NCI-H82 (cell line): ENCODE results near the gene UIMC1.
A peak's percentile ranks its signal among the peaks of the same experiment; 100 is the strongest.
"Not testable (repeated sequence)": the region's sequence is repeated elsewhere in the genome, so short reads cannot be mapped to it uniquely, and the experiment has no call there.

Experiments
- DNase-seq: peaks from one replicate; lab custom pipeline; 2025; lab: John Stamatoyannopoulos, UW

UIMC1 gene

DNA sequence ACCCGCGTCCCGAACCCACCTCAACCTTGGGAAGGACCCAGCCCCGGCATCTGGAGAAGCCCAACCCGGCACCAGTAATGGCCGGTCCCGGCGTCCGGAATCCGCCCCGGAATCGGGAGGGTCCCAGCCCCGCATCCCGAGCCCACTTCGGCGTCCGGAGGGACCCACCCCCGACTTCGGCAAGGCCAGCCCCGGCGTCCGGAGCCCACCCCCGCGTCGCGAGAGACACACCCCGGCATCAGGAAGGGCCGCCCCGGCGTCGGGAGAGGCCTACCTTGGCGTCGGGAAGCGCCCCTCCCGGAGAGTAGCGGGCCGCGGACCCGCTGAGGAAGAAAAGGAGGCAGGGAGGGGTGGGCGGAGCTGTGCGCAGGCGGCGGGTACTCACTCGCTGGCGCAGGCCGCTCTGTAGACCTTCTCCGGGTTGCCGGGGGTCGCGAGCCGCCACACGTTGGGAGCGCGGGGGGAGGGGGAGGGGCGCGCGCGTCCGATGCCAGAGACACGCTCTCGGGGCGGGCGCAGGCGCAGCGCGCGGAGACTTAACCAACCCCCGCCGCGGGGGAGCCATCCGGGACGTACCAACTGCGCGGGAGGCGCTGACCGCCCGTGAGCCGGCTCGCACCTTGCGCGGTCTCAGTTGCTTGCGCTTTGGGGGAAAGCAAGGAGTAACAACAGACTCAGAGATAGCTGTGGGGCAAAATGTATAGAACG is at the start of gene UIMC1:
Gene UIMC1, minus strand, starts transcription at position 515 of the 708 bp plus-strand sequence. CDS start 24,164 bp downstream, outside the sequence.
- peak; percentile 94 for DNase-seq

DNA sequence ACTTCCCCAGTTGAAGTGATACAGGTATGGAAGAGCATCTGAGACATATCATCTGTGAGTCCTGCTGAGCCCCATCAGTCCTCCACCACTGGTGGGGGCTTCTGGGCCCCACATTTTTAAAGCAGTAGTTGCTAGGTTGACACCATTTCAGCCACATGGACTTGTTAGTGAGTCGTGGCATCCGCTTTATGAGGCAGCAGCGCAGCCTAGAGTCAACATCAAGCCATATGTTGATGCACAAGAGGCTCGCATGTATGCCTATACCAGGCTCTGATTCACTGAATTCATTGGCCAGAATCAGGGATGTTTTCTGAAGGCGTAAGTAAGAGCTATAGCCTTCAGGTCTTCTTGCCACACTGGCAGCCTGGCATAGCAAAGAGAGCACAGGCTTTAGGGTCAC is 42.7 kb upstream of the UIMC1 start:
- DNase-seq: no peak

DNA sequence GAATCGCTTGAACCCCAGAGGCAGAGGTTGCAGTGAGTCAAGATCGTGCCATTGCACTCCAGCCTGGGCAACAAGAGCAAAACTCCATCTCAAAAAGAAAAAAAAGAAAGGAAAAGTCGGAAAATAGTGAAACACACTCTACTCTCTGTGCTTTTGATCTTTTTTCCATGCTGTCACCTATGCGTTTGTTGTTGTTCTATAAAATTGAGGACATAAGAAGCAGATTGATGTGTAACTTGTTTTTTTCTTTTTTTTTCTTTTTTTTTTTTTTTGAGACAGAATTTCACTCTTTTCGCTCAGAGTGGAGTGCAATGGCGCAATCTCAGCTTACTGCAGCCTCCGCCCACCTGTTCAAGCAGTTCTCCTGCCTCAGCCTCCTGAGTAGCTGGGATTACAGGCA is 42.0 kb upstream of the UIMC1 start:
- DNase-seq: not testable (repeated sequence)

DNA sequence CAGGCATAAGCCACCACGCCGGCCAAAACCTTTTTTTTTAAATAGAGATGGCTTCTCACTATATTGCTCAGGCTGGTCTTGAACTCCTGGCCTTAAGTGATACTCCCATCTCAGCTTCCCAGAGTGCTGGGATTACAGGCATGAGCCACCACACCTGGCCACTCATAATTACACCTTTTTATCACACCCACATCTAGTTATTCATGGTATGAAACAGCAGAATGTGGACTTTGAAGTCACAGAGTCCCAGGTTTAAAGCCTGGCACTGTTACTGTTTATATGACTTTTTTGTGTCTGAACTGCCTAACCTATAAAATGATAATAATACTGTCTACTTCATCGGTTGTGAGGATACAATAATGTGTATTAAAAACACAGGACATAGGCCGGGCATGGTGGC is 39.1 kb upstream of the UIMC1 start:
- DNase-seq: no peak

DNA sequence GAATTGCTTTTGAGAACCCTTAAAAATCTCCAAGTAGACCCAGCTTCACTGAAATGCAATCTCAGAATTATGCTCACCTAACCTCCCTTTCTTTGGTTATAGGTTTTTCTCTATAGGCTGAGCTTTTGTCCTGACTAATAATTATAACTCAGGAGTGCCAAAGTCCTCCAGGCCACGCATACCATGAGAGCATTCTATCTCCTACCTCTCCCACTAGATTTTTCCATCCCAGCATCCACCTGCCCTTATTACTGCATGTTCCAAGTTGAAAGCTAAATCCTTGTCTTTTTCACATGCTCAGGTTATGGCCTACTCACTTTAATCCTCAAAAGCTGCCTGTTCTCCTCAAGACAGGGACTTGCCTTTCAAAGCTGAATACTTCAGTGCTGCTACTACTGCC is 38.1 kb upstream of the UIMC1 start:
- DNase-seq: no peak

DNA sequence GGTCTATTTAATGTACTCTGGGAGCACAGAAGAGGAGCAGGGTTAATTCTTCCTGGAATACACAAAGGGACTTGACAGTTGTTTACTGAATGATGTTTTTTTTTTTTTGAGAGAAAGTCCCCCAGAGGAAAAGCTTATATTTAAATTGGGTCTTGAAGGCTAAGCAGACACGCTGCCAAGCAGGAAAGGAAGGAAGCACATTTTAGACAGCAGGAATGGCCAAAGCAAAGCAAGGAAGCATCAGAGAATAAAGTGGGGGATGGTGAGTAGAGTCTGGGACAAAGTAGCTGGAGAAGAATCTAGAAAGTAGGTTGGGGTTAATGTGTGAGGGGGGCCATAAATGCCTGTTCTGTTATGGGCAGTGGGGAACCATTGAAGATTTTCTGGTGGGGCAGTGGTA is 37.4 kb upstream of the UIMC1 start:
- DNase-seq: no peak

DNA sequence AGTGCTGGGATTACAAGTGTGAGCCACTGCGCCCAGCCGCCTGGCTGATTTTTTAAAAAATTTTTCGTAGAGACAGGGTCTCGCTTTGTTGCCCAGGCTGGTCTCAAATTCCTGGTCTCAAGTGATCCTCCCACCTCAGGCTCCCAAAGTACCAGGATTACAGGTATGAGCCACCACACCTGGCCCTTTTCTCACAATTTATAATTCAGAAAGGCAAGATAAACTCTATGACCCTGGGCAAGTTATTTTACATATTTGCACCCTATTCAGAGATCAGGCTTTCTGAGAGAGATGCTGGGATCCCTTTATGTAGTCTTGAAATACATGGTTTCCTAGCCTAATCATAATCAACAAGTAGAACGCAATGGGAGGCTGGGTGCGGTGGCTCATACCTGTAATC is 36.5 kb upstream of the UIMC1 start:
- no peak for DNase-seq

DNA sequence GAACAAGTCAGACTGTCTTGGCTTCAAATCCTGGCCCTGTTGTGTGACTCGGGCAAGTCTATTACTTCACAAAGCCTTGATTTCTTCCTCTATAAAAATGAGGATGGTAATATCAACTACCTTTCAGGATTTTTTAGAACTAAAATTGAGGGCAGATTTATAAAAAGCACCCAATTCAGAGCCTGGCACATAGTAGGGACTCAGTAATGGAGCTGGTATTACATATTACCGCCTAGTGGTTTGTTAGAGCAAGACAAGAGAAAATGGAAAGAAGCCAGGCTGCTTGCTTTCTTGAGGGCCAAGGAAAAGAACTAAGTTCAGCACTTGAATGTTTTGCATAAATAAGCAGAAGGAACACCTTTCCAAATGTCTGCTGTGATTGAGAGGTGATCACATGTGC is 35.4 kb upstream of the UIMC1 start:
- no peak for DNase-seq

DNA sequence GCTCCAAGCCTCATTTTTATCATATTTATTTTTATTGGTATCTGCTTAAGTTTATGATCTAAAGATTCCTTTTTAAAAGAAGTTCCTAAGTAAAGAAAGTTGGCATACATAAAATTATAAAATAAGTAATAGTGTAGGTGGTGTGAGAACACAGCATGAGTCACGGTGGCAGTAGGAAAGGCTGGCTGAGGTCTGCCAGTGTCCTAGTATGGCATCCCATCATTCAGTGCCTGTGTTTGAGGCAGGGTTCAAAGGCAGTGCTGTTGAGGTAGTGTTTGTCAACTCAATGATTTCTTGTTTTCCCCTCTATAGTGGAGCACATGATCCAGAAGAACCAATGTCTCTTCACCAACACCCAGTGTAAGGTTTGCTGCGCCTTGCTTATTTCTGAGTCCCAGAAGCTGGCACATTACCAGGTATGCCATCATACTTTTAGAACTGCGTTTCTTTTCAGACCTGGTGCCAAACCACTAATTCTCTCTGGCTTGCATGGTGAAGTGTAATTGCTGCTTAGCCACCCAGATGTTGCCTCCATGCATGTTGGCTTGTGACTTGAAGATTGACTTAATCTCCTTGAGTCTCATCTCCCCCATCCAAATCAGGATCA is 34.3 kb upstream of the UIMC1 start:
- DNase-seq: no peak

DNA sequence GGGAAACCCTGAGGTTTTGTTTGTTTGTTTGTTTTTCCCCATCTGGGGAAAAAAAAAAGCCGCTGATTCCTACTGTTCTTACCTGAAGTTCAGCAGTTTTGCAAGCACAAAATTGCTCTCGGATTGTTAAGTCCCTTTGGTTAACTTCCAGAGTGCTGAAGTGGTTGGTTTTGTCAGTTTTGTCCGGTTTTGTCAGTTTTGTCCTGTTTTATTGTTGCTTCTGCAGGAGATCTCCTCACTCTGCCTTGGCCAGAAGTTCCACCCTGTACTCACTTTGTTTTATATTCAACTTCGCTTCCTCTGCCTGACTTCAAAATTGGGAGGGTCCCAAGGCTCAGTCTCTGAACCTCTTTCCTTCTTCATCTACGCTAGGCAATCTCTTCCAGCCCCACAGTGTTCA is 30.3 kb upstream of the UIMC1 start:
- DNase-seq: no peak

DNA sequence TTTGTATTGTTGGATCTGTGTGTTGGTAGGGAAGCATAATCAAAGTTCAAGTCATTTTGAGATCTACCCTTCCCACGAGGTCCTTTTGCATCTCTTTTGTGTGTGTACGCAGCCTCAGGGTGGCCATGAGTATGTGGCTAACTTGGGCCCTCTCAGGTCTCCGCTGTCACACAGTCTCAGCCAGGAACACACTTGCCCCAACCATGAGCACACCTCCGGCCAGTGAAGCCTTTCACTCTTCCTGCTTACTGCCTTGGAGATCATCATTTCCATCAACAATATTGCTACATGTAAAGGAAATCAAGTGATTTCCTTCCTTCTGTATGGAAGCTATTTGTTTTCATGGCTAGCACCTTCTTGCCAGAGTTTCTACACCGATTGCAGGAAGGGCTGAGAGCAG is 29.9 kb upstream of the UIMC1 start:
- no peak for DNase-seq

DNA sequence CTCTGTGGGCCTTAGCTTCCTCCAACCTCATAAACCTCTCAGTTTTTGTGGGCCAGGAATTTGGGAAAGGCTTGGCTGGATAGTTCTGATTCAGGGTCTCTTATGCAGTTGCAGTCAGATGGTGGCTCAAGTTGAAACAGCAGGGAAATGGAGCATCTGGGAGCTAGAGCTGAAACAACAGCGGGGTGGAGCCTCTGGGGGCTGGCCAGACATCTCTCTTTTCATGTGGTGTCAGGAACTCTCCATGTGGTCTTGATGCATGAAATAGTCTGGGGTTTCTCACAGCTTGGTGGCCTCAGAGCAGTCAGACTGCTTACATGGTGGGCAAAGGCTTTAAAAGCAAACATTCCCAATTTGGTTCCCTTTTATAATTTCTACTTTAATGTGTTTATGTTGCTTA is 29.4 kb upstream of the UIMC1 start:
- DNase-seq: peak; percentile 61

DNA sequence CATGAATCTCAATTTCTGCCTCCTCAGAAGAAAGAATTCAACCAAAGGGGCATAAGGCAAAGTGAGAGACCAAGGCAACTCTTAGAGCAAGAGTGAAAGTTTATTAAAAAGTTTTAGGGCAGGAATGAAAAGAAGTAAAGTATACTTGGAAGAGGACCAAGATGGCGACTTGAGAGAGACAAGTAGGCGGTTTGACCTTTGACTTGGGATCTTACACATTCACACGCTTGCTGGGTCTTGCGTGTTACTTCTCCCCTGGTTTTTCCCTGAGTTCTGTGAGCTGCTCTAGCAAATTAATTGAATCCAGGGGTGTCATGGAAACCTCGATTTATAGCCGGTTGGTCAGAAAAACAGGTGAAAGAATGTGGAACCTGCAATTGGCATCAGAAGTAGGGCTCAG is 22.9 kb upstream of the UIMC1 start:
- DNase-seq: no peak

DNA sequence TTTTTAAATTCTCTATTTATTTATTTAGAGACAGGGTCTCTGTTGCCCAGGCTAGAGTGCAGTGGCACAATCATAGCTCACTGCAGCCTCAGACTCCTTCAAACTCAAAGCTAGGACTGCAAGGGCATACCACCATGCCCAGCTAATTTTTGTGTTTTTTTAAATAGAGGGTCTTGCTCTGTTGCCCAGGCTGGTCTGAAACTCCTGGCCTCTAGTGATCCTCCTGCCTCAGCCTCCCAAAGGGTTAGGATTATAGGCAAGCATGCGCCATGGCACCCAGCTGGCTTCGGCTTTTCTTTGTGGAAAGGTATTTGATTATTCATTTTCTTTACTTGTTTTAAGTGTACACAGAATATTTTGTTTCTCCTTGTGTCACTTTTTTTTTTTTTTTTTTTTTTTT is 21.1 kb upstream of the UIMC1 start:
- no peak for DNase-seq

DNA sequence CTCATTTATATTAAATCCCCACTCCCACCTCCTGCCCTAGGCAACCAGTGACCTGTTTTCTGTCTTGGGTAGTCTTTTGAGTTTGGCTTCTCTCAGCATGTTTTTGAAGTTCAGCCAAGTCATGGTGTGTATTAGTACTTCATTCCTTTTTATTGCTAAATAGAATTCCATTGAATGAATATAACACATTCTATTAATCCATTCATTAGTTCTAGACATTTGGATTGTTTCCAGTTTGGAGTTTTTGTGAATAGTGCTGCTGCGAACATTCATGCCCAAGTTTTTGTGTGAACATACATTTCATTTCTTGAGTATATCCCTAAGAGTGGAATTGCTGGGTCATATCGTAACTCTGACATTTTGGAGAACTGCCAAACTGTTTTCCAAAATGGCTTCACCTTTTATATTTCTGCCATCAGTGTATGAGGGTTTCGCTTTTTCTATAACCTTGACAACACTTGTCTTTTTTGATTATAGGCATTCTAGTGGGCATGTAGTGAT is 18.6 kb upstream of the UIMC1 start:
- DNase-seq: no peak

DNA sequence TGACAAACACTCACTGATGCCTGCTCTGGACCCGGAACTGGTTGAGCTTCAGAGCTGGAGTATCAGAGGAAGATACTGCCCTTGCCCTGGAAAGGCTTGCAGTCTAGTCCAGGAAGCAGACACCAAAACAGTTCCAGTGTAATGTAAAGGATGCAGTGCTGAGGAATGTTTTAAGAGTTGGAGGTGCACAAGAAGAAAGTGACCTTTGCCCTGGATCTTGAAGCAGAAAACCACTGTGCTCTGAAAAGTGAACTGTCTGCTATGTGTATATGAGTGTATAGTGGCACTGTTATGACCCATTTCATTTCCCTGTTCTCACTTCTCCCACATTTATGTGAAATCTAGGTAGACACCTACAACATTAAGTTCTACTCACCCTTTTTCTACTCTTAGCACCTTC is 18.0 kb upstream of the UIMC1 start:
- no peak for DNase-seq

DNA sequence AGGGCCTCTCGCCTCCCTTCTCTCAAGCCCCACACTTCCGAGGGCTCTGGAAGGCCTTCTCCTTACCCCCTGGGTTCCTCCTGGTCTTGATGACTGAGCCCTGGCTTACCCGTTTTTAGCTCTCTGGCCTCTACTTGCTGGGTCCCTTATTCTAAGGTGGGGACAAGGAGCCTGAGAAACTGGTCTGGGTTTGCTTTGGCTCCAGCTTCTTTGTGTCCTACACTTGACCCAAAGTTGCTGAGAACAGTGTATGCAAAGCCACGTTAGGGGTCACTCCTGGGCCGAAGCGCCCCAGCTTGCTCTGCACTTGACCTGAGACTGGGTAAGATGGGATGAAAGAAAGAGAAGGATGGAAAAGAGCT is 16.7 kb upstream of the UIMC1 start:
- DNase-seq: peak; percentile 26

DNA sequence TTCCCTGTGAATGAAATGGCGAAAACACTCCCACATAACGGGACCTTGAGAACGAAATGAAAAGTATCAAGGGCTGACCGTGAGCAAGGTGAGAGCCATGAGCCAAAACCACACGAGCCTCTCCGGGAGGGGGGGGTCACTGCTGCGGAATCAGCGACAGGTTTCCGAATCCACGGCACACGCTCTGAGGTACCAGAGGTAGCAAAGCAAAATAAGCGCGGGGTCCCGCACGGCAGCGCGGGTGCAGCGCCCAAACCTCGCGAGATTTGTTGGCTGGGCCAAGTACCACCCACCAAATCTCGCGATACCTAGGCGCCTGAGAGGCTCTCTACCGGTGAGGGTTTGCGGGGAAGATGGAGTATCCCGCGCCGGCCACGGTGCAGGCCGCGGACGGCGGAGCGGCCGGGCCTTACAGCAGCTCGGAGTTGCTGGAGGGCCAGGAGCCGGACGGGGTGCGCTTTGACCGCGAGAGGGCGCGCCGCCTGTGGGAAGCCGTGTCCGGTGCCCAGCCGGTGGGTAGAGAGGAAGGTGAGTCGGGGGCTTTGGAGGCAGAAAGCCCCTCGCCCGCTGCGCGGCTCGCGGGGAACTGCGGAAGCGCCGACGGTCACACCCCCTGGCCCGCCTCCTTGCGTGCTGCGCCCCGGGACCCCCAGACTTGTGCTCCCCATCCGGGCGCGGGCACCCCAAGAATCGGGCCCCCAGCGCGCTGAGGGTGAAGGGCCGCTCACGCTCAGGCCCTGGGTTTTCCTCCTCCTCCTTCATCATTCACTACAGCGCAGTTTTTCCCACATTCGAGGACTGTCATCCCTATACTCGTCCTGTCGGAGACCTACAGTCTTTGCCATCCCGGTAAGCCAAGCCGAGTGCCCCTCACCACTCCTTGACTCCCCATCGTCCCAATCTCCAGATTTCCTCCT is 16.1 kb upstream of the UIMC1 start, which contains the start of gene ZNF346:
Gene ZNF346, plus strand, starts transcription at position 311 of the 917 bp plus-strand sequence. Its CDS starts 43 bp downstream, at position 354.
- DNase-seq: peak; percentile 96

DNA sequence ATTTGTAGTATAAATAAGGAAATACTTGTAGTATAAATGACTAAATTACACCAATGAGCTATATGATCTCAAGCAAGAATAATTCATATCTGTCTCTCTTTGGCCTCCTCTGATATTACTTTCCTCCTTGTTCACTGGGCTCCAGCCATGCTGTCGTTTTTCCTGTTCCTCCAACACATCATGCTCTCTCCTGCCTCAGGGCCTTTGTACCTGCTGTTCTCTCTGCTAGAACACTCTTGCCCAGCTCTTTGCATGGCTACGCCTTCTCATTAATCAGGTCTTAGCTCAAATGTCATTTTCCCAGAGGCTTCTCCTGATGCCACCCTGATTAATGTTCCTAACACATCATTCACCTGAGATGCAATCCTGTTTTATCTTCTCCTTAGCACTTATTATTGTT is 13.5 kb upstream of the UIMC1 start:
- no peak for DNase-seq

DNA sequence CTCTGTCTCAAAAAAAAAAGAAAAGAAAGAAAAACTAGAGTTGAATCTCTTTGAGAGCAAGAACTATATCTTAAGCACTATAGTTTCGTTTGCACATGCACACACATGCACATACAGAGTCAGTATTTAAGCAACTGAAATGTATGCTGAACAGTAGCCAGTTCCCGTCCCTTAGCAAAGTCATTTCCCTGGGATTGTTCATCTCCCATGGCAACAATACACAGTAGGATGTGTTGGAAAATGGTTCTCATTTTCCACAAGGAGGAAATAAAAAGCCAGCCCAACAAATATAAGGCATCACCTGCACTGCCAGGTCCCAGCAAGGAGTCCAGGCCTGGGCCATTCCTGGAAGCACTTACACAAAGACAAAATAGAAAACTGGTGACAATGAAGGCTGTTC is 11.8 kb upstream of the UIMC1 start:
- no peak for DNase-seq

DNA sequence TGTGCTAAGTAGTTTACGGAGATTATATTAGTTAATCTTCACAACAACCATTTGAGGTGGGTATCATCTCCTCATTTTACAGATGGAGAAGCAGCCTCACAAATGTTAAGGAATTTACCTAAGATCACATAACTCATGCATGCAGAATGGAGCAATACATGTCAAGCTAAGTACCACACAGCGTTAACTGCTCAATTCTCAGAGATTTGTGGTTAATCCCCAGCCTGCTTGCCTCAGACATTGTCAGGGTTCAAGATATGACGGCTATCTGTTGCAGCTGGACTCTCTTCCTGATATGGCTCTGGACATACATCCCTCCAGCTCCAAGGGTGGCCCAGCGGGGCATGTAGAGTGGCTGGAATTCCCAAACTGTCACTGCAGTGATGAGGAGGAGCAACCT is 8.6 kb upstream of the UIMC1 start:
- no peak for DNase-seq

DNA sequence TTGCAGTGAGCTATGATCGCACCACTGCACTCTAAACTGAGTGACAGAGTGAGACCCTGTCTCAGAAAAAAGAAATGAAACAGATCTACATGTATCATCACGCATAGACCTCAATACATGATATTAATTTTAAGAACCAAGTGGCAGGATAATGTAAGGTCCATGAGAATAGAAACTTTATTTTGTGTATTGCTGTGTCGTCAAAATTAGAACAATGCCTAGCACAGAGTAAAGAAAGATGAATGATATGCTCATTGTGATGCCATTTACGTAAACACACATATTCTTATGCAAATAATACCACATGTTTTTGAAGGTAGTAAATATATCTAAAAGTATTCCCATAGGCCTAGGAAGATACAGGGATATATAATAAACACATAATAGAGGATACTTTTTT is 3.6 kb upstream of the UIMC1 start:
- DNase-seq: no peak

DNA sequence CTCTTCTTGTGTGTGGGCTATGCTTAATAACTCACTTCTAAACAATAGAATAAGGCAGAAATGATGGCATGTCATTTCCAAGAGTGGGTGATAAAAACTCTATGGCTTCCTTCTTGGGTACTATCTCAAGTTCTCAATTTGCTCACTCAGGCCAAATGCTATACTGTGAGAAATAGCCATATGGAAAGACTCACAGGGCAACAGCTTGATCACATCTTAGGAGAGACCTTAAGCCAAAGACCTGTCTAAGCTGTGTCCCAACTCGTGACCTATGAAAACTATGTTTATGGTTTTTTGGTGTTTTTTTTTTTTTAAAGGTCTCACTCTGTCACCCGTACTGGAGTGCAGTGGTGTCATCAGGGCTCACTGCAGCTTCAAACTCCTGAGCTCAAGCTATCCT is 2.1 kb upstream of the UIMC1 start:
- DNase-seq: no peak
